ENCODE data around the gene UNC13A. TPM values are rescaled to one million over a fixed set of nuclear protein-coding genes. Genes with fewer than 3 reads are reported as not detected.

UNC13A gene
- total RNA-seq, 1 experiment from 2014 or later = 29.0 TPM

DNA sequence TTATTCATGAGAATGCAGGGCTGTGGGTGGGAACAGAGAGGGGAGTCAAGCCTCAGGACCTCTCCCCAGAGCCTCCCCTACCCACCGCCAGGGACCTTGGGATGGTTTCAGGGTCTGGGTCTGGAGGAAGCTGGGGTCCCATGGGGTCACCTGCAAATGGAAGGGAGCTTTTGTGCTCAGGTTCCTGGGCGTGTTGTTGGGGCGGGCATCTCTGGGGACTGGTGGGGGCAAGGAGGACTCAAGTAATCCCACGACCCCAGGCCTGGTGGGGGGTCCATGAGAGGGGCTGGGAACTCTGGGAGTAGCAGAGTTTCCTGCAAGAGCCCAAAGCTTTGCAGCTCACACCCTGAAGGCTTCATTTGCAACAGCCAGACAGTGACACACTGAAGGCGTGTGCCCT, 60.2 kb downstream of the UNC13A start:
- H3K4me1 ChIP-seq (ENCODE audit: control insufficient read depth in 1 of 2, insufficient read depth in 2 of 2, low read length in 2 of 2) = no peaks in the 10 kb centered on the region
- no peaks in the 10 kb centered on the region for H3K9me3 ChIP-seq (ENCODE audit: control insufficient read depth in 1 of 2, insufficient read depth in 1 of 2, low read depth in 1 of 2, low read length in 2 of 2)
- H3K27ac ChIP-seq (ENCODE audit: low read depth, low read length) = no peak overlapping the region
- no peak overlapping the region for H2AFZ ChIP-seq (ENCODE audit: low read depth, low read length, poor library complexity, severe bottlenecking)
- H3K36me3 ChIP-seq (ENCODE audit: control insufficient read depth in 1 of 2, insufficient read depth in 2 of 2, low read length in 2 of 2) = peaks cover 2 to 5% of the 10 kb centered on the region in 2 experiments; a peak in 1 of 4 replicates
- no TSS peak for BruUV-seq (replicated peaks)
- no peaks in the 10 kb centered on the region for H3K79me2 ChIP-seq (ENCODE audit: insufficient read depth, low read length)
- ChIA-PET CTCF (no interaction called here), RAD21 (ENCODE audit: low non-redundant PET in 1 of 2, low total read pairs in 2 of 2, uncharacterized antibody in 2 of 2, unreplicated experiment in 2 of 2) (no interaction called here), POLR2A (interaction anchor here (0.6 kb wide), 1 partner anchor 304 kb away, joined by 5 read pairs; no protein-coding TSS in a partner anchor)
- no peak overlapping the region for H3K9ac ChIP-seq (ENCODE audit: low read length)
- DNase-seq (ENCODE audit: low read depth, low spot score) = no peak
- H4K20me1 ChIP-seq (ENCODE audit: insufficient read depth) = no peaks in the 10 kb centered on the region
- H3K4me3 ChIP-seq (replicated peaks in 1 of 2; ENCODE audit: low read depth in 1 of 2, low read length in 2 of 2) = no peak overlapping the region
- ATAC-seq = no peak
- H3K4me2 ChIP-seq (ENCODE audit: low read length) = no peak overlapping the region
- intact Hi-C loops (cut with micrococcal nuclease) = no loop called here
- TF ChIP-seq, protein P1, sequence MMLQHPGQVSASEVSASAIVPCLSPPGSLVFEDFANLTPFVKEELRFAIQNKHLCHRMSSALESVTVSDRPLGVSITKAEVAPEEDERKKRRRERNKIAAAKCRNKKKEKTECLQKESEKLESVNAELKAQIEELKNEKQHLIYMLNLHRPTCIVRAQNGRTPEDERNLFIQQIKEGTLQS (IDR thresholded peaks at IDR 0.05) = no peak
- no peak for TF ChIP-seq CEBPB (IDR thresholded peaks at IDR 0.05; ENCODE audit: low read depth)
- no peaks in the 10 kb centered on the region for H3K27me3 ChIP-seq (ENCODE audit: insufficient read depth, low read length)
- H3K9me2 ChIP-seq (ENCODE audit: insufficient read depth) = no peaks in the 10 kb centered on the region

DNA sequence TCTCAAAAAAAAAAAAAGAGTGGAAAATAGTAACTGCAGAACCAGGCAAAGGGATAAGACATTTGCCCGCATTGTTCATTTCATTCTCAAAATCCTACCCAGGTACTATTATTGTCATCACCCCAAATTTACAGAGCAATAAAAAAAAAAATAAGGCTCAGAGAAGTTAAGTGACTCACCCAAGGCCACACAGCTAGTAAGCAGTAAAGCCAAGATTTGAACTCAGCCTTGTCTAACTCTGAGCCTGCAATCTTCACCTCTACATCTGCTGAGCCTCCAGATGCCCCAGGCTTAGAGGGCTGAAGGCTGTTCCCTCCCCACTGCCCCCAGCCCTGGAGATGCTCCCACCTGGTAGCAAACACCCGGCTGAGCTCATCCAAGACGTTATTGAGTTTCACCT, 61.0 kb downstream of the UNC13A start:
- no peak overlapping the region for H3K9ac ChIP-seq (ENCODE audit: low read length)
- ATAC-seq (no peak), DNase-seq (ENCODE audit: low read depth, low spot score) (no peak)
- H3K79me2 ChIP-seq (ENCODE audit: insufficient read depth, low read length) = no peaks in the 10 kb centered on the region
- no peaks in the 10 kb centered on the region for H4K20me1 ChIP-seq (ENCODE audit: insufficient read depth)
- H2AFZ ChIP-seq (ENCODE audit: low read depth, low read length, poor library complexity, severe bottlenecking) = no peak overlapping the region
- intact Hi-C loops (cut with micrococcal nuclease) = no loop called here
- peaks cover 2 to 9% of the 10 kb centered on the region in 2 experiments; a peak in 1 of 4 replicates for H3K36me3 ChIP-seq (ENCODE audit: control insufficient read depth in 1 of 2, insufficient read depth in 2 of 2, low read length in 2 of 2)
- ChIA-PET POLR2A (no interaction called here), CTCF (no interaction called here), RAD21 (ENCODE audit: low non-redundant PET in 1 of 2, low total read pairs in 2 of 2, uncharacterized antibody in 2 of 2, unreplicated experiment in 2 of 2) (no interaction called here)
- H3K4me3 ChIP-seq (replicated peaks in 1 of 2; ENCODE audit: low read depth in 1 of 2, low read length in 2 of 2) = no peak overlapping the region
- H3K4me2 ChIP-seq (ENCODE audit: low read length) = no peak overlapping the region
- no peaks in the 10 kb centered on the region for H3K9me2 ChIP-seq (ENCODE audit: insufficient read depth)
- BruUV-seq (replicated peaks) = no TSS peak
- H3K27ac ChIP-seq (ENCODE audit: low read depth, low read length) = no peak overlapping the region
- H3K27me3 ChIP-seq (ENCODE audit: insufficient read depth, low read length) = no peaks in the 10 kb centered on the region
- no peaks in the 10 kb centered on the region for H3K9me3 ChIP-seq (ENCODE audit: control insufficient read depth in 1 of 2, insufficient read depth in 1 of 2, low read depth in 1 of 2, low read length in 2 of 2)
- TF ChIP-seq POLR2A (IDR thresholded peaks at IDR 0.05; ENCODE audit: borderline replicate concordance, extremely low read depth, insufficient read depth, insufficient read length) = no peak
- TF ChIP-seq REST (IDR thresholded peaks at IDR 0.05; ENCODE audit: low read depth) = no peak
- no peak for TF ChIP-seq SP1 (IDR thresholded peaks at IDR 0.05; ENCODE audit: low read depth)
- TF ChIP-seq ZFX (IDR thresholded peaks at IDR 0.05) = no peak
- no peak for TF ChIP-seq CBX3 (IDR thresholded peaks at IDR 0.05; ENCODE audit: low read depth)
- TF ChIP-seq ZNF274 (IDR thresholded peaks at IDR 0.05; ENCODE audit: low read depth, low read length) = no peak
- TF ChIP-seq JUND (IDR thresholded peaks at IDR 0.05) = no peak
- no peak for TF ChIP-seq EZH2 (IDR thresholded peaks at IDR 0.05)
- no peak for TF ChIP-seq SRF (IDR thresholded peaks at IDR 0.05; ENCODE audit: low read depth)
- no peaks in the 10 kb centered on the region for H3K4me1 ChIP-seq (ENCODE audit: control insufficient read depth in 1 of 2, insufficient read depth in 2 of 2, low read length in 2 of 2)

Data from HCT116 (cell line).